NT2/D1 (cell line): ENCODE results near the gene SFRP2.

Experiments used
- YY1 ChIP-seq: IDR thresholded peaks from 2 replicates; pipeline ENCODE4 v1.6.1; 2011; ENCODE audit not compliant: insufficient read length, insufficient read depth
- ZNF274 ChIP-seq: IDR thresholded peaks from 2 replicates; pipeline ENCODE4 v1.6.1; 2011; ENCODE audit warnings: mild to moderate bottlenecking, low read depth, low read length

DNA sequence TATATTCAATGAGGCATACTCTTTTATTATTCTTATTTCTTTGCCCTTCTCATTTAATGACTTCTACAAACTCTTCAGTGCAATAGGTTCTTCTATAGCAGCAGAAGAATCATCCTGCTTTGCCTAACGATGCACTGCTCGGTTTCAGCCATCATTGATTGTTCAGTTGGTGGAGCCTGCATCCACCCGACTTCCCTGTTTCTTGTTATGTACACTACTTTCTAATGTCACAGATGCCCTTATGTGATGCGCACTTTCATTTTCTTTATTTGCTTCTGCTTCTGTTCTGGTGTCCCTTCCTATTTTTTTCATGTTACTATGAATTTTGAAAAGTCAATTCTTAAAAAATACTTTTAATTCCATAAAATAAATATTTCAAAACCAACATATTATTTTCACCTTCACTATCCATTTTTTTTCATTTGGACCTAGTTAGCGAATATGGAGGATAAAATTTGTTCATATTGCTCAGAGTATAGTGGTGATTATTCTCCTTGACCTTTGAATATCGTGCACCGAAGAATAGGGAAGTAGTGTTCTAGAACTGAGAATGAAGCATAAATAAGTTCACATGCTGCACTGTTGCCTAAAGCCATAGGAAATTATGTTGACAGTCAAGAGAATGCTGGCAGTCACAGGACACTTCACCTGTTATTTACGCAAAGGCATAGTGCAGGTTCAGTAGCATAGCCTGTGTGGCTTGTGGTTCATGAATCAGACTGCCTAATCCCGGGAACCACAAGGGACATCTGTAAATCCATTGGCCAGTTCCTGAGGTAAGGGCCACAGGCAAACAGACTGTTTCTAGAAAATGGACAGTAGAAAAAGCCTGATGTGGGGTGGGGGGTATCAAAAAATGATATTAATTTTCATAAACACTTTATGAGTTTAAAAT is 21.3 kb upstream of the SFRP2 start:
- TF ChIP-seq YY1 (no peak), ZNF274 (no peak)
